ENCODE measurements around the gene CRIP3. TPM values are rescaled to one million over a fixed set of nuclear protein-coding genes. Genes with fewer than 3 reads are reported as not detected.
A peak's percentile ranks its signal among the peaks of the same experiment; 100 is the strongest.

Gene CRIP3
- total RNA-seq, 3 donors from 2014 or later (not counting 1 experiment from before 2014, with no cell fraction given), result 3.6 to 5.3 (median 4.3) TPM

- H3K4me1 ChIP-seq (ENCODE audit: control insufficient read depth, insufficient read depth, low read length), result no peaks in the 10 kb centered on the region
- DNase-seq, result peak in 1 of 2 donors; percentile 10
- intact Hi-C loops (cut with micrococcal nuclease), result no loop called here
- peaks cover 4% of the 10 kb centered on the region for H3K36me3 ChIP-seq (ENCODE audit: control insufficient read depth, insufficient read depth, low read length)
- H3K9me3 Mint-ChIP-seq, result no peaks in the 10 kb centered on the region
- H3K4me3 ChIP-seq (ENCODE audit: low read length), result no peak overlapping the region
- no peaks in the 10 kb centered on the region for H3K27me3 ChIP-seq (ENCODE audit: control insufficient read depth, insufficient read depth, low read length)
- no peak for TF ChIP-seq CTCF (IDR thresholded peaks at IDR 0.05)
- H3K27me3 Mint-ChIP-seq (ENCODE audit: low read depth in 2 of 2), result no peaks in the 10 kb centered on the region
- H3K4me3 Mint-ChIP-seq, result no peak overlapping the region
- H3K9me3 ChIP-seq (ENCODE audit: control insufficient read depth, insufficient read depth, low read length), result no peaks in the 10 kb centered on the region
- ATAC-seq, result no peak
- H3K27ac Mint-ChIP-seq, result no peak overlapping the region
- H3K27ac ChIP-seq (ENCODE audit: low read length), result no peak overlapping the region
- H3K36me3 Mint-ChIP-seq, result no peaks in the 10 kb centered on the region
- H3K4me1 Mint-ChIP-seq, result peaks cover 0 to 5% of the 10 kb centered on the region in 2 donors
- 32% methylated on average over 1 of the region's 1 CpG for WGBS (ENCODE audit: insufficient coverage)
Observed at GRCh38 chr6:43331470-43331869, 22.8 kb upstream of the CRIP3 start.

- intact Hi-C loops (cut with micrococcal nuclease), result no loop called here
- no peak overlapping the region for H3K27ac ChIP-seq (ENCODE audit: low read length)
- TF ChIP-seq CTCF (IDR thresholded peaks at IDR 0.05), result no peak
- DNase-seq, result no peak
- Mint-ChIP-seq H3K36me3 (no peaks in the 10 kb centered on the region), H3K27me3 (ENCODE audit: low read depth in 2 of 2) (no peaks in the 10 kb centered on the region), H3K4me3 (no peak overlapping the region), H3K27ac (no peak overlapping the region), H3K9me3 (no peaks in the 10 kb centered on the region), H3K4me1 (peaks cover 0 to 5% of the 10 kb centered on the region in 2 donors)
- H3K27me3 ChIP-seq (ENCODE audit: control insufficient read depth, insufficient read depth, low read length), result no peaks in the 10 kb centered on the region
- H3K36me3 ChIP-seq (ENCODE audit: control insufficient read depth, insufficient read depth, low read length), result no peaks in the 10 kb centered on the region
- 67% methylated on average over 1 of the region's 1 CpG for WGBS (ENCODE audit: insufficient coverage)
- H3K4me1 ChIP-seq (ENCODE audit: control insufficient read depth, insufficient read depth, low read length), result no peaks in the 10 kb centered on the region
- H3K9me3 ChIP-seq (ENCODE audit: control insufficient read depth, insufficient read depth, low read length), result no peaks in the 10 kb centered on the region
- ATAC-seq, result no peak
- no peak overlapping the region for H3K4me3 ChIP-seq (ENCODE audit: low read length)
Observed at GRCh38 chr6:43328528-43328927, 19.9 kb upstream of the CRIP3 start.

- no peak for TF ChIP-seq CTCF (IDR thresholded peaks at IDR 0.05)
- Mint-ChIP-seq H3K27ac (no peak overlapping the region), H3K36me3 (no peaks in the 10 kb centered on the region), H3K4me3 (no peak overlapping the region), H3K9me3 (no peaks in the 10 kb centered on the region), H3K4me1 (no peaks in the 10 kb centered on the region), H3K27me3 (ENCODE audit: low read depth in 2 of 2) (no peaks in the 10 kb centered on the region)
- Histone ChIP-seq H3K36me3 (ENCODE audit: control insufficient read depth, insufficient read depth, low read length) (no peaks in the 10 kb centered on the region), H3K27ac (ENCODE audit: low read length) (no peak overlapping the region), H3K4me3 (ENCODE audit: low read length) (no peak overlapping the region), H3K27me3 (ENCODE audit: control insufficient read depth, insufficient read depth, low read length) (no peaks in the 10 kb centered on the region), H3K9me3 (ENCODE audit: control insufficient read depth, insufficient read depth, low read length) (no peaks in the 10 kb centered on the region), H3K4me1 (ENCODE audit: control insufficient read depth, insufficient read depth, low read length) (no peaks in the 10 kb centered on the region)
- ATAC-seq (no peak), DNase-seq (no peak)
- intact Hi-C loops (cut with micrococcal nuclease), result no loop called here
- no CpG with 5 or more reads among the region's 1 CpG for WGBS (ENCODE audit: insufficient coverage)
Observed at GRCh38 chr6:43325876-43326275, 17.2 kb upstream of the CRIP3 start.

GRCh38 chr6:43318011-43318410 is 9.4 kb upstream of the CRIP3 start:
- ATAC-seq (no peak), DNase-seq (no peak)
- no peak overlapping the region for H3K4me3 ChIP-seq (ENCODE audit: low read length)
- TF ChIP-seq CTCF (IDR thresholded peaks at IDR 0.05), result no peak
- no CpG with 5 or more reads among the region's 2 CpGs for WGBS (ENCODE audit: insufficient coverage)
- Mint-ChIP-seq H3K9me3 (no peaks in the 10 kb centered on the region), H3K36me3 (no peaks in the 10 kb centered on the region), H3K27me3 (ENCODE audit: low read depth in 2 of 2) (no peaks in the 10 kb centered on the region), H3K27ac (no peak overlapping the region), H3K4me3 (no peak overlapping the region), H3K4me1 (no peaks in the 10 kb centered on the region)
- intact Hi-C loops (cut with micrococcal nuclease), result no loop called here
- no peaks in the 10 kb centered on the region for H3K36me3 ChIP-seq (ENCODE audit: control insufficient read depth, insufficient read depth, low read length)
- H3K27me3 ChIP-seq (ENCODE audit: control insufficient read depth, insufficient read depth, low read length), result no peaks in the 10 kb centered on the region
- H3K4me1 ChIP-seq (ENCODE audit: control insufficient read depth, insufficient read depth, low read length), result no peaks in the 10 kb centered on the region
- no peaks in the 10 kb centered on the region for H3K9me3 ChIP-seq (ENCODE audit: control insufficient read depth, insufficient read depth, low read length)
- peak overlapping the region; percentile 17 for H3K27ac ChIP-seq (ENCODE audit: low read length)
